Keratinocyte (primary cell): Measurements from ENCODE around the gene B3GNT9. TPM values are rescaled to one million over a fixed set of nuclear protein-coding genes. Genes with fewer than 3 reads are reported as not detected.

Experiments
- DNase-seq: peaks from one replicate; pipeline ENCODE4 v3.0.0-alpha.2; 2011; ENCODE audit warnings: low read depth, missing footprints, low spot score
- FAIRE-seq: peaks from 2 replicates; lab custom pipeline; 2011; peaks lifted over from hg19 to GRCh38; lab: Jason Lieb, UNC
- H2AFZ ChIP-seq: 2 replicates; pipeline ENCODE4 v1.6.0; 2012; ENCODE audit warnings: low read length, control low read depth, inconsistent platforms; ENCODE audit not compliant: control insufficient read depth
- H3K27ac ChIP-seq: 2 replicates; pipeline ENCODE4 v1.5.1; 2011; ENCODE audit warnings: low read length; ENCODE audit not compliant: control insufficient read depth, insufficient read depth
- H3K27me3 ChIP-seq: 3 replicates; pipeline ENCODE4 v1.6.0; 2011; ENCODE audit warnings: low read length; ENCODE audit not compliant: control insufficient read depth, insufficient read depth; ENCODE audit errors: extremely low read depth
- H3K36me3 ChIP-seq, 2 experiments: 2 replicates in 1 of 2; 3 replicates in 1 of 2; pipeline ENCODE4 v1.5.1; 2011; ENCODE audit warnings: low read length in 2 of 2, mild to moderate bottlenecking in 1 of 2; ENCODE audit not compliant: control insufficient read depth in 2 of 2, insufficient read depth in 2 of 2; ENCODE audit errors: extremely low read depth in 1 of 2
- H3K4me1 ChIP-seq: 3 replicates; pipeline ENCODE4 v1.5.1; 2011; ENCODE audit warnings: low read length; ENCODE audit not compliant: control insufficient read depth, insufficient read depth; ENCODE audit errors: extremely low read depth
- H3K4me2 ChIP-seq: 3 replicates; pipeline ENCODE4 v1.6.0; 2011; ENCODE audit warnings: low read depth, low read length; ENCODE audit not compliant: control insufficient read depth, insufficient read depth; ENCODE audit errors: extremely low read depth
- H3K4me3 ChIP-seq, 3 experiments: fragments of 200-600 bp in 1 of 3; sonication (generic) in 1 of 3; 2 replicates in 2 of 3; 3 replicates in 1 of 3; pipeline ENCODE4 v1.5.1; 2011 to 2016; ENCODE audit warnings: low read length in 3 of 3, mild to moderate bottlenecking in 3 of 3, control low read depth in 2 of 3, inconsistent platforms in 1 of 3, low read depth in 1 of 3, mixed read lengths in 1 of 3, mixed run types in 1 of 3, moderate library complexity in 1 of 3; ENCODE audit not compliant: control insufficient read depth in 2 of 3, insufficient read depth in 2 of 3; ENCODE audit errors: extremely low read depth in 1 of 3
- H3K79me2 ChIP-seq: 2 replicates; pipeline ENCODE4 v1.6.0; 2012; ENCODE audit warnings: low read length; ENCODE audit not compliant: control insufficient read depth, insufficient read depth
- H3K9ac ChIP-seq: 3 replicates; pipeline ENCODE4 v1.6.0; 2011; ENCODE audit warnings: low read length; ENCODE audit not compliant: control insufficient read depth, insufficient read depth; ENCODE audit errors: extremely low read depth
- H3K9me1 ChIP-seq: 3 replicates; pipeline ENCODE4 v1.6.0; 2011; ENCODE audit warnings: low read length; ENCODE audit not compliant: control insufficient read depth, insufficient read depth; ENCODE audit errors: extremely low read depth
- H3K9me3 ChIP-seq: 2 replicates; pipeline ENCODE4 v1.5.1; 2012; ENCODE audit warnings: low read depth, low read length; ENCODE audit not compliant: control insufficient read depth
- H4K20me1 ChIP-seq: 3 replicates; pipeline ENCODE4 v1.6.0; 2011; ENCODE audit warnings: low read length; ENCODE audit not compliant: control insufficient read depth, insufficient read depth; ENCODE audit errors: extremely low read depth
- EZH2 ChIP-seq: IDR thresholded peaks from one replicate; pipeline ENCODE4 v1.6.1; 2012; ENCODE audit warnings: inconsistent platforms, mild to moderate bottlenecking, low read length, moderate library complexity
- dilution Hi-C: fragments of 300-500 bp; cut with MboI; formaldehyde crosslinking; loops from one replicate; pipeline ENCODE4 v1.7.0; 2020; ENCODE audit warnings: low sequenced_read_pairs; ENCODE audit not compliant: extremely low pct_ligation_motif_present
- polyA plus RNA-seq, 5 experiments: library from polyadenylated mRNA; depleted of rRNA in 3 of 5; stranded (reverse) in 3 of 5; stranded (forward) in 1 of 5; unstranded in 1 of 5; fragments of >200 nt; gene quantifications; 1 replicate in 1 of 5; 2 replicates in 3 of 5; 3 replicates in 1 of 5; pipeline versions ENCODE4 v1.2.1 to v1.2.3, GENCODE V29; 2011 to 2012; ENCODE audit warnings: missing spikeins in 2 of 5, low read depth in 1 of 5, low replicate concordance in 1 of 5
- TF ChIP-seq, protein P1 (sequence below), 3 experiments: IDR thresholded peaks in 1 of 3; conservative IDR thresholded peaks in 1 of 3; optimal IDR thresholded peaks in 1 of 3; 2 replicates in 2 of 3; 3 replicates in 1 of 3; pipeline versions ENCODE3 to v1.5.1; 2011; ENCODE audit warnings: low read length in 3 of 3, mild to moderate bottlenecking in 3 of 3, moderate library complexity in 2 of 3, control low read depth in 1 of 3, inconsistent platforms in 1 of 3; ENCODE audit not compliant: insufficient read depth in 2 of 3; ENCODE audit errors: extremely low read depth in 1 of 3

The B3GNT9 gene
- polyA plus RNA-seq, 1 donor (not counting 4 experiments of a cell fraction or from before 2014, with no cell fraction given): 2.6 TPM

DNA sequence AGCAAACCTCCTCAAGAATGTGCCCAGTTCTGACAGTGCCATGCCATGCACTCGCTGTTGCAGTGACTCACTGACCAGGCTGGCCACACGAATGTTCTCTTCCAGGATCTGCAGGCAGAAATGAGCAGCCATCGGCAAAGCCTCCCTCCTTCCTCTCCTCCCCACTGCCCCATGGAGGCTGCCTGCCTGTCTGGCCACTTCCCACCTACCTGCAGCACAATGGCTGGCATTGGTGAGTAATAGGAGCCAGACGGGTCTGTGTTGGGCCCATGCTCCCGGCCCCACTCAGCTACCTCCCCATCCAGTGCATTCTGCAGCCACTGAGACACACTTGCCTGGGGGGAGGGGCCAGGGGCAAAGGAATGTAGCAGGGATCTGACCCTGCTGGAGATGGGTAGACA, 35.8 kb upstream of the B3GNT9 start:
- FAIRE-seq (no peak), DNase-seq (no peak)
- Histone ChIP-seq H3K9ac (no peak overlapping the region), H3K27ac (no peak overlapping the region), H3K36me3 (no peaks in the 10 kb centered on the region), H3K79me2 (peaks cover 7% of the 10 kb centered on the region), H3K9me3 (no peaks in the 10 kb centered on the region), H3K4me2 (no peak overlapping the region), H2AFZ (no peak overlapping the region), H3K4me3 (no peak overlapping the region), H3K27me3 (no peaks in the 10 kb centered on the region), H4K20me1 (no peaks in the 10 kb centered on the region), H3K9me1 (peaks cover 2% of the 10 kb centered on the region), H3K4me1 (peaks cover 22% of the 10 kb centered on the region)
- dilution Hi-C loops: no loop called here
- no peak for TF ChIP-seq EZH2
- TF ChIP-seq, protein P1, sequence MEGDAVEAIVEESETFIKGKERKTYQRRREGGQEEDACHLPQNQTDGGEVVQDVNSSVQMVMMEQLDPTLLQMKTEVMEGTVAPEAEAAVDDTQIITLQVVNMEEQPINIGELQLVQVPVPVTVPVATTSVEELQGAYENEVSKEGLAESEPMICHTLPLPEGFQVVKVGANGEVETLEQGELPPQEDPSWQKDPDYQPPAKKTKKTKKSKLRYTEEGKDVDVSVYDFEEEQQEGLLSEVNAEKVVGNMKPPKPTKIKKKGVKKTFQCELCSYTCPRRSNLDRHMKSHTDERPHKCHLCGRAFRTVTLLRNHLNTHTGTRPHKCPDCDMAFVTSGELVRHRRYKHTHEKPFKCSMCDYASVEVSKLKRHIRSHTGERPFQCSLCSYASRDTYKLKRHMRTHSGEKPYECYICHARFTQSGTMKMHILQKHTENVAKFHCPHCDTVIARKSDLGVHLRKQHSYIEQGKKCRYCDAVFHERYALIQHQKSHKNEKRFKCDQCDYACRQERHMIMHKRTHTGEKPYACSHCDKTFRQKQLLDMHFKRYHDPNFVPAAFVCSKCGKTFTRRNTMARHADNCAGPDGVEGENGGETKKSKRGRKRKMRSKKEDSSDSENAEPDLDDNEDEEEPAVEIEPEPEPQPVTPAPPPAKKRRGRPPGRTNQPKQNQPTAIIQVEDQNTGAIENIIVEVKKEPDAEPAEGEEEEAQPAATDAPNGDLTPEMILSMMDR (optimal IDR thresholded peaks at IDR 0.05 in 1 of 3, IDR thresholded peaks at IDR 0.05 in 1 of 3, conservative IDR thresholded peaks at IDR 0.05 in 1 of 3; ENCODE audit: extremely low read depth in 1 of 3, insufficient read depth in 2 of 3, low read length in 3 of 3): no peak

DNA sequence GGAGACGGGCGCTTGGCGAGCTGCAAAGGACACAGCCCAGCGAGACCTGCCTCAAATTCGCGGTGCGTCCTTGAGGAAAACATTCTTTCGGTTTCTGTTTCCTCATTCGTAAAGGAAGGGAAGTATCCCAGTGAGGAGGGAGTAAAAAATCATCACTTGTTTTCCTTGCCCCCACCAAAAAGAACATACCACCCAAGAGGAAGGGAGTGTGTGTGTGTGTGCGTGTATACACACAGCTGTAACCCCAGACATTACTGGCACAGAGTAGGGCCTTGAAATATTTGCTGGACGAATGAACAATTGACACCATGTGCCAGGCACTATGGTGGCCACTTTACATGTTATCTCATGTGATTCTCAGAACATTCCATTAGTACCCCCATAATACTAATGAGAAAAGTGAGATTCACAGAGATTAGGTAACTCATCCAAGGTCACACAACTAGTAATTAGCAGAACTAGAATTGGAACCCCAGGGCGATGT, 34.9 kb upstream of the B3GNT9 start:
- peak overlapping the region; percentile 73 for H3K4me2 ChIP-seq

More for the DNA sequence above, 34.9 kb upstream of the B3GNT9 start:
- DNase-seq: no peak
- TF ChIP-seq, protein P1 (optimal IDR thresholded peaks at IDR 0.05 in 1 of 3, IDR thresholded peaks at IDR 0.05 in 1 of 3, conservative IDR thresholded peaks at IDR 0.05 in 1 of 3; ENCODE audit: extremely low read depth in 1 of 3, insufficient read depth in 2 of 3, low read length in 3 of 3): no peak
- TF ChIP-seq EZH2: no peak
- dilution Hi-C loops: no loop called here
- no peak overlapping the region for H2AFZ ChIP-seq
- no peaks in the 10 kb centered on the region for H3K27me3 ChIP-seq
- H3K9ac ChIP-seq: no peak overlapping the region
- H3K4me1 ChIP-seq: peaks cover 25% of the 10 kb centered on the region
- H3K9me1 ChIP-seq: peaks cover 2% of the 10 kb centered on the region
- no peak for FAIRE-seq
- no peaks in the 10 kb centered on the region for H3K36me3 ChIP-seq
- H3K27ac ChIP-seq: no peak overlapping the region
- no peaks in the 10 kb centered on the region for H4K20me1 ChIP-seq
- H3K79me2 ChIP-seq: peaks cover 7% of the 10 kb centered on the region
- H3K9me3 ChIP-seq: no peaks in the 10 kb centered on the region
- H3K4me3 ChIP-seq: no peak overlapping the region
